Mucosa of descending colon (tissue), 3 donors: ENCODE data around the gene SCN10A. TPM values are rescaled to one million over a fixed set of nuclear protein-coding genes. Genes with fewer than 3 reads are reported as not detected.

Source experiments
- ATAC-seq: fragments of 200-7000 bp; cut with Tn5 transposase; one replicate; pipeline ENCODE4 v1.9.1; 2020; ENCODE audit warnings: mild to moderate bottlenecking, moderate library complexity
- DNase-seq, 3 donors: peaks; one replicate each; pipeline ENCODE4 v3.0.0-alpha.2; 2020
- H3K36me3 ChIP-seq: fragments of 200-600 bp; one replicate; pipeline ENCODE4 v1.8.0; 2021; ENCODE audit warnings: low read depth, mild to moderate bottlenecking
- H3K4me1 ChIP-seq: fragments of 200-600 bp; one replicate; pipeline ENCODE4 v1.8.0; 2021; ENCODE audit warnings: low read depth, mild to moderate bottlenecking
- H3K4me3 ChIP-seq: fragments of 200-600 bp; one replicate; pipeline ENCODE4 v1.8.0; 2021; ENCODE audit warnings: mild to moderate bottlenecking
- H3K9me3 ChIP-seq: fragments of 200-600 bp; one replicate; pipeline ENCODE4 v1.8.0; 2021; ENCODE audit warnings: mild to moderate bottlenecking
- intact Hi-C, 2 donors: fragments of 100-400 bp; cut with DNase I in 1 of 2; cut with micrococcal nuclease in 1 of 2; formaldehyde crosslinking; loops; one replicate each; pipeline versions ENCODE4 v1.11.0 to v1.11.1; 2022; cut with DNase I, micrococcal nuclease
- total RNA-seq, 3 donors: library from RNA; stranded (reverse); fragmentation: NEBNext Ultra II Directional in 2 of 3; extraction: Animal tissue kit (Norgen Biotek cat#: 25700) in 2 of 3; gene quantifications; one replicate each; pipeline versions ENCODE4 v1.2.1 to v1.2.4, GENCODE V29; 2021 to 2023
- TF ChIP-seq, protein P1 (sequence below): fragments of 200-600 bp; IDR thresholded peaks from one replicate; pipeline ENCODE4 v1.8.0; 2022; ENCODE audit warnings: antibody characterized with exemption, mild to moderate bottlenecking
- donor health status: DM: no; HTN: no; CAD: no; lungs with moderate emphysema.
- donor health status: DM: no; HTN: no; CAD: no.
- donor health status: DM: no; HTN: yes; CAD: no.

Gene SCN10A
- total RNA-seq, 3 donors from 2014 or later, result not detected

DNA sequence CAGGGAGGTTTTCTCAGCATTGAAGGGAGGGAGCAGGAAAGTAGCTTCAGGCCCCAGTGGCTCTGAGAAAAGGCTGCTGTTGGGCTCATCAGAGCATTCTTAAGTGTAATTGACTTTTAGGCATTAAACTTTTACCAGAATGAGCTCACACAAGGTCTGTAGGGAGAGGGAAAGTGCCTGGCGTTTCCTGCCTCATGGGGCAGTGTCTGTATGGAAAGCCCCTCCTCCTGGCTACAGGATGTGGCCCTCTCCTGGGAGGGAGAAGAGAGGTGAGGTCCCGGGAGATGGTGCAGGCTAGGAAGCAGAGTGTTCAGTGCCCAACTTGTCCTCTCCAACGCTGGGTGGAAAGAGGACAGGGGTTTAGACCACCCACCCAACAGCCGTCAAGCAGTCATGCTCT, 21.3 kb upstream of the SCN10A start:
- Histone ChIP-seq H3K36me3 (no peaks in the 10 kb centered on the region), H3K9me3 (no peaks in the 10 kb centered on the region), H3K4me1 (no peaks in the 10 kb centered on the region), H3K4me3 (no peak overlapping the region)
- ATAC-seq, result no peak
- TF ChIP-seq, protein P1, sequence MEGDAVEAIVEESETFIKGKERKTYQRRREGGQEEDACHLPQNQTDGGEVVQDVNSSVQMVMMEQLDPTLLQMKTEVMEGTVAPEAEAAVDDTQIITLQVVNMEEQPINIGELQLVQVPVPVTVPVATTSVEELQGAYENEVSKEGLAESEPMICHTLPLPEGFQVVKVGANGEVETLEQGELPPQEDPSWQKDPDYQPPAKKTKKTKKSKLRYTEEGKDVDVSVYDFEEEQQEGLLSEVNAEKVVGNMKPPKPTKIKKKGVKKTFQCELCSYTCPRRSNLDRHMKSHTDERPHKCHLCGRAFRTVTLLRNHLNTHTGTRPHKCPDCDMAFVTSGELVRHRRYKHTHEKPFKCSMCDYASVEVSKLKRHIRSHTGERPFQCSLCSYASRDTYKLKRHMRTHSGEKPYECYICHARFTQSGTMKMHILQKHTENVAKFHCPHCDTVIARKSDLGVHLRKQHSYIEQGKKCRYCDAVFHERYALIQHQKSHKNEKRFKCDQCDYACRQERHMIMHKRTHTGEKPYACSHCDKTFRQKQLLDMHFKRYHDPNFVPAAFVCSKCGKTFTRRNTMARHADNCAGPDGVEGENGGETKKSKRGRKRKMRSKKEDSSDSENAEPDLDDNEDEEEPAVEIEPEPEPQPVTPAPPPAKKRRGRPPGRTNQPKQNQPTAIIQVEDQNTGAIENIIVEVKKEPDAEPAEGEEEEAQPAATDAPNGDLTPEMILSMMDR, result no peak
- no peak for DNase-seq
- intact Hi-C loops, result no loop called here

DNA sequence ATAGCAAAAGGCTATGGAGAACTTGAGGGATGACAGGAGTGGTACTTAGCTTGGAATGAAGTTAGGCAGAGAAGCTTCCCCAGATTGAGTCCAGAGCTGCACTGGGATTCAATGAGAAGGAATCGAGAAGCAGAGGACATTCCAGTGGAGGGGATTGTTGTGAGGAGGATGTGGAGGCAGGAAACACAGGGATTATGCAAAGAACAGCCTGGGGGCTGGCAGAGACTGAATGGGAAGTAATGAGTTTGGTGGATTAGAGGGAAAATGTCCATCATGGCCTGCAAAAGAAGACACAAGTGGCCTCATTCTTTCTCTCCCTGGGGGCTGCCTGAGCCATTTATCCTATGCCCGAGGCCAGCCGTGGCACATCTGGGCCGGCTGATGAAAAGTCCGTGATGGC, 20.5 kb upstream of the SCN10A start:
- TF ChIP-seq, protein P1, result no peak
- Histone ChIP-seq H3K9me3 (no peaks in the 10 kb centered on the region), H3K36me3 (no peaks in the 10 kb centered on the region), H3K4me3 (no peak overlapping the region), H3K4me1 (no peaks in the 10 kb centered on the region)
- ATAC-seq (no peak), DNase-seq (no peak)
- intact Hi-C loops, result no loop called here

DNA sequence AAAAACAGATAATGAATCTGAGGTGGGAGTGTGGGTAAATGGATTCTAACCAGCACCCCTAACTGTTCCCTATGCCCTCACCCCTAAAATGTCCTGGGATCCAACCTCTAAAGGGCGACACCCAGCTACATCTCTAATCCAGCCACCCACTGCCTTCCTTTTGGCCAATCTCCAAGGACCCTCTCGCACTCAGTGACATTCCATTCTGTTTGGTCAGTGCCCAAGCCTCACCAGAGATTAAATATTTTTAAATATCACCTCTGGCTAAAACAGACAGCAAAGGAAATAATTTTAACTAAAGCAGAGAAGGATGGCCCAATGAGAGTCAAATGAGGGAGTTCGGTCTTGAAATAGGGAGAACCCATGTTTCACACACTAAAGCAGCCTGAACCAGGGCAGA, 19.9 kb upstream of the SCN10A start:
- TF ChIP-seq, protein P1, result no peak
- intact Hi-C loops, result no loop called here
- DNase-seq, result no peak
- H3K36me3 ChIP-seq, result no peaks in the 10 kb centered on the region
- ATAC-seq, result no peak
- H3K4me3 ChIP-seq, result no peak overlapping the region
- H3K4me1 ChIP-seq, result no peaks in the 10 kb centered on the region
- H3K9me3 ChIP-seq, result no peaks in the 10 kb centered on the region

DNA sequence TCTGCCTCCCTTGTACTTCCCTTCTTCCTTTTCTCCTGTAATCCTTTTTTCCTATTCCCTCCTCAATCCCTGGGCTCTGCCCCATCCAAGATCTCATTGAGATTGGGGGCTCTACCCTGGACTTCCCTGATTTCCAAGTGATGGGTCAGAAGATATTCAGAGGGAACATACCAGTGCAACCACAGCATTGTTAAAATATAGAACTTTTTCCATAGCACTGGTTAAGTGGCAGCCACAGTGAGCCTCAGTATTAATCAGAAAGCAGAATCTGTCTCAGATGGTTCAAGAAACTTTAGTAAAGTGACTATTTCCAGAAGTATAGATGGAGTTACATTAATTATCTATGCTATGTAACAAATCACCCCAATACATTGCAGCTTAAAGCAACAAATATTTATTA, 18.7 kb upstream of the SCN10A start:
- ATAC-seq, result no peak
- intact Hi-C loops, result no loop called here
- H3K36me3 ChIP-seq, result no peaks in the 10 kb centered on the region
- TF ChIP-seq, protein P1, result no peak
- no peaks in the 10 kb centered on the region for H3K9me3 ChIP-seq
- H3K4me3 ChIP-seq, result no peak overlapping the region
- no peak for DNase-seq
- H3K4me1 ChIP-seq, result no peaks in the 10 kb centered on the region

DNA sequence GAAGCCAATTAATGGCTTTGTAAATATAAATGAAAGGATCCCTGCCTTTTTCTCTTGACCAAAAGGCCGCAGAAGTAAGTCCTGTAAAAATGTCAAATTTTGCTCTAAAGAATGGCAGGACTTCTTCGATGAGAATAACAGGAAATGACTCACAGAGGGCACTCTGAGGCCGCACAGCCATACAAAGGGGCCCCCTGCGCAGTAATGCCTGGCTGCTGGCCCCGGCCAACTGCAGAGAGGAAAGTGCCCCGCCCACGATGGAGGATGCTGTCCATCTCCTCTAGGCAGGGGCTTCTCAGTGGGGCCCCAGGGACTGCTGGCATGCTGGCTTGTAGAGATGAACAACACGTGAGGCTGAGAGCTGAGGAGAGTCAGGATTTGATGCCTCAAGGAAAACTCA, 18.1 kb upstream of the SCN10A start:
- H3K9me3 ChIP-seq, result no peaks in the 10 kb centered on the region
- TF ChIP-seq, protein P1, result no peak
- H3K4me3 ChIP-seq, result no peak overlapping the region
- no peaks in the 10 kb centered on the region for H3K4me1 ChIP-seq
- DNase-seq (peak; percentile 17 to 62 (median 27)), ATAC-seq (peak; percentile 48)
- H3K36me3 ChIP-seq, result no peaks in the 10 kb centered on the region
- intact Hi-C loops, result no loop called here

DNA sequence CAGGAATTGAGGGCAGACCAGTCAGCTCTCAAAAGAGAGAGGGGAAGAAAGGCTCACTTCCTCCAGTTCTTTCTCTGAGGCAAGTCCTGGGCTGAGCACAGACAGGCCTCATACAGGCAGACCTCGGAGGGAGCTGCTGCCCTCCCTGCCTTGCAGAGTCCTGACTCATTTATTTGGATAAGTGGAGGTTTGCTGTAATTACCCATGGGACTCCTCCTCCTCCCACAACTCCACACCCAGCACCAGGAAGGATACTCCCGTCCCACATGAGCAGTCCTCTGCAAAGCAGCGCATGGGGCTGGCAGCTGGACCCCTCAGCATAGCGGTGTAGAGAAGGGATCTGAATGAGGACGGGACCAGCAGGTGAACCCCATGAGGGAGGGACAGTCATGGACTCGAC, 13.4 kb upstream of the SCN10A start:
- intact Hi-C loops, result no loop called here
- TF ChIP-seq, protein P1, result no peak
- no peaks in the 10 kb centered on the region for H3K4me1 ChIP-seq
- no peak overlapping the region for H3K4me3 ChIP-seq
- no peaks in the 10 kb centered on the region for H3K9me3 ChIP-seq
- peak in 1 of 3 donors; percentile 2 for DNase-seq
- peak; percentile 79 for ATAC-seq
- no peaks in the 10 kb centered on the region for H3K36me3 ChIP-seq
